ENCODE measurements around the gene ZBTB20.

The ZBTB20 gene

GRCh38 chr3:114644367-114644766 is 502.7 kb downstream of the ZBTB20 start:
- Histone ChIP-seq H3K4me2 (ENCODE audit: low read depth, low read length, poor library complexity, severe bottlenecking) (no peak overlapping the region), H3K9me3 (ENCODE audit: insufficient read depth, low read length) (no peaks in the 10 kb centered on the region), H3K79me2 (ENCODE audit: insufficient read depth, low read length) (no peaks in the 10 kb centered on the region), H2AFZ (ENCODE audit: low read depth, low read length, severe bottlenecking) (no peak overlapping the region), H3K27ac (ENCODE audit: low read depth, low read length) (no peak overlapping the region), H3K4me3 (ENCODE audit: insufficient read depth, low read length, poor library complexity, severe bottlenecking) (no peak overlapping the region), H4K20me1 (ENCODE audit: low read depth, low read length) (no peaks in the 10 kb centered on the region), H3K36me3 (ENCODE audit: low read length) (no peaks in the 10 kb centered on the region), H3F3A (ENCODE audit: insufficient read depth) (no peaks in the 10 kb centered on the region), H3K27me3 (ENCODE audit: low read length) (no peaks in the 10 kb centered on the region), H3K9me2 (replicated peaks; ENCODE audit: insufficient read depth, low read length) (no peaks in the 10 kb centered on the region), H3K9ac (ENCODE audit: low read length) (no peak overlapping the region)
- TF ChIP-seq EZH2phosphoT487 (conservative IDR thresholded peaks at IDR 0.05; ENCODE audit: low read length) = no peak
- no peak for TF ChIP-seq CTCF (IDR thresholded peaks at IDR 0.05; ENCODE audit: insufficient read depth, low read length, poor library complexity, severe bottlenecking)

GRCh38 chr3:114642951-114643741 is 503.9 kb downstream of the ZBTB20 start:
- H3K27me3 ChIP-seq (ENCODE audit: low read length) = no peaks in the 10 kb centered on the region
- H3K36me3 ChIP-seq (ENCODE audit: low read length) = no peaks in the 10 kb centered on the region
- TF ChIP-seq EZH2phosphoT487 (conservative IDR thresholded peaks at IDR 0.05; ENCODE audit: low read length) (no peak), CTCF (IDR thresholded peaks at IDR 0.05; ENCODE audit: insufficient read depth, low read length, poor library complexity, severe bottlenecking) (no peak)
- no peak overlapping the region for H3K27ac ChIP-seq (ENCODE audit: low read depth, low read length)
- no peaks in the 10 kb centered on the region for H4K20me1 ChIP-seq (ENCODE audit: low read depth, low read length)
- H2AFZ ChIP-seq (ENCODE audit: low read depth, low read length, severe bottlenecking) = no peak overlapping the region
- H3K79me2 ChIP-seq (ENCODE audit: insufficient read depth, low read length) = no peaks in the 10 kb centered on the region
- H3K4me3 ChIP-seq (ENCODE audit: insufficient read depth, low read length, poor library complexity, severe bottlenecking) = no peak overlapping the region
- no peaks in the 10 kb centered on the region for H3F3A ChIP-seq (ENCODE audit: insufficient read depth)
- no peaks in the 10 kb centered on the region for H3K9me2 ChIP-seq (replicated peaks; ENCODE audit: insufficient read depth, low read length)
- no peak overlapping the region for H3K4me2 ChIP-seq (ENCODE audit: low read depth, low read length, poor library complexity, severe bottlenecking)
- H3K9ac ChIP-seq (ENCODE audit: low read length) = no peak overlapping the region
- H3K9me3 ChIP-seq (ENCODE audit: insufficient read depth, low read length) = no peaks in the 10 kb centered on the region

GRCh38 chr3:114640126-114640525 is 507.0 kb downstream of the ZBTB20 start:
- no peaks in the 10 kb centered on the region for H4K20me1 ChIP-seq (ENCODE audit: low read depth, low read length)
- H3K4me2 ChIP-seq (ENCODE audit: low read depth, low read length, poor library complexity, severe bottlenecking) = no peak overlapping the region
- H3K79me2 ChIP-seq (ENCODE audit: insufficient read depth, low read length) = no peaks in the 10 kb centered on the region
- no peaks in the 10 kb centered on the region for H3K9me2 ChIP-seq (replicated peaks; ENCODE audit: insufficient read depth, low read length)
- no peak overlapping the region for H3K27ac ChIP-seq (ENCODE audit: low read depth, low read length)
- no peak overlapping the region for H2AFZ ChIP-seq (ENCODE audit: low read depth, low read length, severe bottlenecking)
- H3K36me3 ChIP-seq (ENCODE audit: low read length) = no peaks in the 10 kb centered on the region
- no peaks in the 10 kb centered on the region for H3F3A ChIP-seq (ENCODE audit: insufficient read depth)
- H3K4me3 ChIP-seq (ENCODE audit: insufficient read depth, low read length, poor library complexity, severe bottlenecking) = no peak overlapping the region
- no peaks in the 10 kb centered on the region for H3K27me3 ChIP-seq (ENCODE audit: low read length)
- no peak overlapping the region for H3K9ac ChIP-seq (ENCODE audit: low read length)
- TF ChIP-seq CTCF (IDR thresholded peaks at IDR 0.05; ENCODE audit: insufficient read depth, low read length, poor library complexity, severe bottlenecking) = no peak
- no peak for TF ChIP-seq EZH2phosphoT487 (conservative IDR thresholded peaks at IDR 0.05; ENCODE audit: low read length)
- no peaks in the 10 kb centered on the region for H3K9me3 ChIP-seq (ENCODE audit: insufficient read depth, low read length)

All from SU-DHL-6 (cell line).